Colonic mucosa (tissue), 4 donors: ENCODE measurements around the gene HELQ. TPM values are rescaled to one million over a fixed set of nuclear protein-coding genes. Genes with fewer than 3 reads are reported as not detected.

Experiments
- DNase-seq: peaks from one replicate; pipeline ENCODE4 v3.0.0-alpha.2; 2020
- H3K27ac ChIP-seq: fragments of 200-600 bp; one replicate; pipeline ENCODE4 v1.8.0; 2021
- H3K27me3 ChIP-seq: fragments of 200-600 bp; one replicate; pipeline ENCODE4 v1.8.0; 2021
- H3K36me3 ChIP-seq: fragments of 200-600 bp; one replicate; pipeline ENCODE4 v1.8.0; 2021
- H3K4me1 ChIP-seq: fragments of 200-600 bp; one replicate; pipeline ENCODE4 v1.8.0; 2021; ENCODE audit warnings: mild to moderate bottlenecking
- H3K4me3 ChIP-seq: fragments of 200-600 bp; one replicate; pipeline ENCODE4 v1.8.0; 2021
- H3K9ac ChIP-seq, 2 donors: one replicate each; pipeline ENCODE4 v1.7.0; 2013; ENCODE audit warnings: control low read depth in 2 of 2, low read depth in 2 of 2, low read length in 2 of 2
- H3K9me3 ChIP-seq: fragments of 200-600 bp; one replicate; pipeline ENCODE4 v1.8.0; 2021
- intact Hi-C: fragments of 100-400 bp; cut with DNase I; formaldehyde crosslinking; loops from one replicate; pipeline ENCODE4 v1.14.1; 2022
- total RNA-seq, 2 donors: library from RNA; stranded (reverse); fragmentation: NEBNext Ultra II Directional in 1 of 2; extraction: Animal tissue kit (Norgen Biotek cat#: 25700) in 1 of 2; gene quantifications; one replicate each; pipeline ENCODE4 v1.2.1, GENCODE V29; 2021
- TF ChIP-seq, protein P1 (sequence below): fragments of 200-600 bp; IDR thresholded peaks from one replicate; pipeline ENCODE4 v1.8.0; 2022; ENCODE audit warnings: antibody characterized with exemption, mild to moderate bottlenecking
- donor health status: healthy.
- donor health status: DM: no; HTN: no; CAD: no.
- donor health status: DM: no; HTN: no; CAD: no.

The HELQ gene
- total RNA-seq, 2 donors from 2014 or later, result 11.0 to 11.7 TPM

DNA sequence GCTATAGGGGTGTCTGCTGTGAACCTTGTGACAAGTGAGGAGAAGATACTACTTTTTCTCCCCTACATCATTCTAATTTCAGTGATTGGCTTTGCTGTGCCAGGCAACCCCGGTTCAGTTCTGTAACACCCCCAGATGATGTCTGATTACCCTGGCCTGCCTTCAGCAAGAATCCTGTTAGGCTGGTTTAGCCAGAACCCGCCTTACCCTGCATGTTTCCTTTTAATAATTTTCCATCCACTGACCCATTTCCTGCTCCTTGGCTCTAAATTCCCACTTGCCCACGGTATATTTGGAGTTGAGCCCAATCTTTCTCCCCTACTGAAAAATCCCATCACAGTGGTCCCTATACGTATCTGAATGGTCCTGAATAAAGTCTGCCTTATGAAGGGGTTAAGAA is 74.5 kb downstream of the HELQ start:
- DNase-seq, result no peak
- intact Hi-C loops, result no loop called here
- no peak overlapping the region for H3K27ac ChIP-seq

DNA sequence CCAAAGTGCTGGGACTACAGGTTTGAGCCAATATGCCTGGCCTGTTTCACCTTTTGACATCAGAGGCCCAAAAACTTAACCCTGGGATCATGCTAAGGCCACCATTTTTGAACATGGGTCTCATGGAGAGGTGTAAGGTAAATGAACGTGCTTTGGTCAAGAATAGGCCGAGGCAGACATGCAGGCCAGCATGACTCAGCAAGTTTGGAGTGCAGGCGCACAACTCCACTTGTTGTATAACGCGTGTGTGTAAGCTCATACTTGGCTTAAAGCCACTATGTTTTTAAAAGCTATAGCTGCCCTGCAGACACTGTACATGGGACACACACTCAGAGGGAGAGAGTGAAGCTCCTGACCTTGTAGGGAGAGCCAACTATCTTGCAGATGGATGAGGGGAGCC is 77.2 kb downstream of the HELQ start:
- Histone ChIP-seq H3K9me3 (no peaks in the 10 kb centered on the region), H3K4me1 (no peaks in the 10 kb centered on the region), H3K36me3 (no peaks in the 10 kb centered on the region), H3K4me3 (no peak overlapping the region), H3K27ac (no peak overlapping the region), H3K9ac (no peak overlapping the region), H3K27me3 (no peaks in the 10 kb centered on the region)
- DNase-seq, result no peak
- intact Hi-C loops, result no loop called here
- TF ChIP-seq, protein P1, sequence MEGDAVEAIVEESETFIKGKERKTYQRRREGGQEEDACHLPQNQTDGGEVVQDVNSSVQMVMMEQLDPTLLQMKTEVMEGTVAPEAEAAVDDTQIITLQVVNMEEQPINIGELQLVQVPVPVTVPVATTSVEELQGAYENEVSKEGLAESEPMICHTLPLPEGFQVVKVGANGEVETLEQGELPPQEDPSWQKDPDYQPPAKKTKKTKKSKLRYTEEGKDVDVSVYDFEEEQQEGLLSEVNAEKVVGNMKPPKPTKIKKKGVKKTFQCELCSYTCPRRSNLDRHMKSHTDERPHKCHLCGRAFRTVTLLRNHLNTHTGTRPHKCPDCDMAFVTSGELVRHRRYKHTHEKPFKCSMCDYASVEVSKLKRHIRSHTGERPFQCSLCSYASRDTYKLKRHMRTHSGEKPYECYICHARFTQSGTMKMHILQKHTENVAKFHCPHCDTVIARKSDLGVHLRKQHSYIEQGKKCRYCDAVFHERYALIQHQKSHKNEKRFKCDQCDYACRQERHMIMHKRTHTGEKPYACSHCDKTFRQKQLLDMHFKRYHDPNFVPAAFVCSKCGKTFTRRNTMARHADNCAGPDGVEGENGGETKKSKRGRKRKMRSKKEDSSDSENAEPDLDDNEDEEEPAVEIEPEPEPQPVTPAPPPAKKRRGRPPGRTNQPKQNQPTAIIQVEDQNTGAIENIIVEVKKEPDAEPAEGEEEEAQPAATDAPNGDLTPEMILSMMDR, result no peak

More for the DNA sequence above, 74.5 kb downstream of the HELQ start:
- H3K27me3 ChIP-seq, result no peaks in the 10 kb centered on the region
- H3K9ac ChIP-seq, result no peak overlapping the region
- H3K36me3 ChIP-seq, result no peaks in the 10 kb centered on the region
- H3K4me1 ChIP-seq, result no peaks in the 10 kb centered on the region
- H3K9me3 ChIP-seq, result no peaks in the 10 kb centered on the region
- no peak overlapping the region for H3K4me3 ChIP-seq
- TF ChIP-seq, protein P1, result no peak

DNA sequence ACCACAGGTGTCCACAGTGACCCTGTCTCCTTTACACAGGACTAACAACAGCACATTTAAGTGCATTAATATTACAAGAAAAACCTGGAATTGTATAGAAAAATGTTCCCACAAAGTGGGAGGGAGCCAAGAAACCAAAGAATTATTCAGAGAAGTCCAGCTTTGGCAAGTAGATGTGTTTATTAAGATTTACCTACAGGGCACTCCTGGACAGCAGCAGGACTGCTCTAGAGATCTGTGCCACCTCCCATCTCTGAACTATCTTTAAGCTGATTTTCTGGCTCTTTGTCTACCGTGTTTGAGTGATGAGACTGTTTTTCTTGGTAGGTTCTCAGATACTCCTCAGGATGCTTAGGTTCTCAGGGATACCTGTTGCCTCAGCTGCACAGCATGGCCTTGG is 82.7 kb downstream of the HELQ start:
- no peak overlapping the region for H3K27ac ChIP-seq
- intact Hi-C loops, result no loop called here
- no peak for DNase-seq
- H3K9me3 ChIP-seq, result no peaks in the 10 kb centered on the region
- H3K9ac ChIP-seq, result no peak overlapping the region
- H3K36me3 ChIP-seq, result no peaks in the 10 kb centered on the region
- H3K4me1 ChIP-seq, result no peaks in the 10 kb centered on the region
- TF ChIP-seq, protein P1, result no peak
- no peak overlapping the region for H3K4me3 ChIP-seq
- H3K27me3 ChIP-seq, result no peaks in the 10 kb centered on the region

DNA sequence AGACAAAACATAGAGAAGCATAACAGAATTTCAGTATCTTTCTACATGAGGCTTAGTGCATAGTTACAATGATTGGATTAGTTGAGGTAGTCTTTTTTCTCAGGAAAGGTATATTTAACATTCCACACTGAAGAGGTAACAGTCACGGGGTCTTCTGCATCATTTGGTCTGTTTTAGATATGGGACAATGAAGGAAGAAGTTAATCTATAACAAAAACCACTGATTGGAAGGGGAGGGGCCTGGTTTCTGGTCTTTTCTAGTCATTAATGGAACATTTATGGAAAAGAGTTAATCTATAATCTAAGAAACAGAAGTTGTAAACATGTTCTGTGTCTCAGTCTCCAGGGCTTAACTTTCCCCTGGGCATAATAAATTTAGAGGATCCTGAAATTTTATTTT is 83.7 kb downstream of the HELQ start:
- Histone ChIP-seq H3K9ac (no peak overlapping the region), H3K9me3 (no peaks in the 10 kb centered on the region), H3K27me3 (no peaks in the 10 kb centered on the region), H3K4me3 (no peak overlapping the region), H3K27ac (no peak overlapping the region), H3K4me1 (no peaks in the 10 kb centered on the region), H3K36me3 (no peaks in the 10 kb centered on the region)
- intact Hi-C loops, result no loop called here
- TF ChIP-seq, protein P1, result no peak
- no peak for DNase-seq

DNA sequence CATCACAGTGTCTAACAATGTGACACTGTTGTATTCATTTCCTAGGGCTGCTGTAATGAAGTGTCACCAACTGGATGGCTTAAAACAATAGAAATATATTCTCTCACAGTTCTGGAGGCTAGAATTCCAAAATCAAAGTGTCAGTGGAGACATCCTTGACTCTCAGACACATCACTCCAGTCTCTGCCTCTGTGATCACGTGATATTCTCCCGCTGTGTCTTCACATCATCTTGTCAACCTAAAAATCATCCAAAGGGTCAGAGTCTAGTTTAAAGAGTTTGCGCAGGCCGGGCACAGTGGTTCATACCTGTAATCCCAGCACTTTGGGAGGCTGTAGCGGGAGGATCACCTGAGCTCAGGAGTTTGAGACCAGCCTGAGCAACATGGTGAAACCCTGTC is 84.4 kb downstream of the HELQ start:
- no peaks in the 10 kb centered on the region for H3K27me3 ChIP-seq
- H3K9ac ChIP-seq, result no peak overlapping the region
- intact Hi-C loops, result no loop called here
- H3K27ac ChIP-seq, result no peak overlapping the region
- TF ChIP-seq, protein P1, result no peak
- DNase-seq, result no peak
- H3K4me1 ChIP-seq, result no peaks in the 10 kb centered on the region
- no peak overlapping the region for H3K4me3 ChIP-seq
- H3K9me3 ChIP-seq, result no peaks in the 10 kb centered on the region
- H3K36me3 ChIP-seq, result no peaks in the 10 kb centered on the region

DNA sequence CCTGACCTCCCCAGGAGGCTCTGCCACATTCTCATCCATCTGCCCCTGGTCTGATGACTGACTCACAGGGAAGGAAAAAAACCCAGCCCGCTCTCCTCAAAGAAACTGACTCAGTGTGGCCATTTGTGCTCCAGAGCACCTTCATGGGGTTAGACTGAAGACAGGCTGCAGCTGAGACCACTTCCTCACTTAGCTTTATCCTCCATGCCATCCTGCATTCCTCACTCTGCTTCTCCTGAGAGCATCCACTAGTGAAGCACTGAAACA is 85.0 kb downstream of the HELQ start:
- Histone ChIP-seq H3K4me1 (no peaks in the 10 kb centered on the region), H3K27me3 (no peaks in the 10 kb centered on the region), H3K9me3 (no peaks in the 10 kb centered on the region), H3K9ac (no peak overlapping the region), H3K36me3 (no peaks in the 10 kb centered on the region), H3K27ac (no peak overlapping the region), H3K4me3 (no peak overlapping the region)
- DNase-seq, result no peak
- TF ChIP-seq, protein P1, result no peak
- intact Hi-C loops, result no loop called here
